Measurements from ENCODE around the gene USP20. TPM values are rescaled to one million over a fixed set of nuclear protein-coding genes. Genes with fewer than 3 reads are reported as not detected.
A peak's percentile ranks its signal among the peaks of the same experiment; 100 is the strongest.

Gene USP20
- total RNA-seq, 1 donor from 2014 or later = 15.7 TPM

DNA sequence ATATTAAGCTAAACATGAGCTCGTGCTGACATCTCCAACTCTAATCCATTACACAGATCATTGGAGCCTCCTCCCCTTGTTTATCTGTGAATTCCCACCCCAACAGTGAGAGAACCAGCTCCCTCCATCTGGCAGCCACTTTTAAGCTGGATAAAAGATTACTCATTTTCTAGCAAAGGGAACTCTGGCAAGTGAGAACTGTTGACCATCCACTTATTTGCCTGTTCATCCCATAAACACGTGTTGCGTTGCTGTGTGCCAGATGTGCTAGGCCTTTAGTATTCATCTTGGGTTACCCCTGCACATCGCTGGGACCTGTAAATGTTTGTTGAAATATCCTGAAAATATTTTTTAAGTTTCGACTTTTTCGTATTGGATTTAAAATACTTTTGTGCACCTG is 8.9 kb upstream of the USP20 start:
- H3K27me3 ChIP-seq (ENCODE audit: control insufficient read depth, insufficient read depth, low read length) = no peaks in the 10 kb centered on the region
- H3K36me3 ChIP-seq (ENCODE audit: control insufficient read depth, insufficient read depth, low read length) = peaks cover 3% of the 10 kb centered on the region
- no peak overlapping the region for H3K4me3 ChIP-seq (ENCODE audit: low read depth, low read length)
- no peak for DNase-seq (ENCODE audit: low read depth)
- TF ChIP-seq, protein P1, sequence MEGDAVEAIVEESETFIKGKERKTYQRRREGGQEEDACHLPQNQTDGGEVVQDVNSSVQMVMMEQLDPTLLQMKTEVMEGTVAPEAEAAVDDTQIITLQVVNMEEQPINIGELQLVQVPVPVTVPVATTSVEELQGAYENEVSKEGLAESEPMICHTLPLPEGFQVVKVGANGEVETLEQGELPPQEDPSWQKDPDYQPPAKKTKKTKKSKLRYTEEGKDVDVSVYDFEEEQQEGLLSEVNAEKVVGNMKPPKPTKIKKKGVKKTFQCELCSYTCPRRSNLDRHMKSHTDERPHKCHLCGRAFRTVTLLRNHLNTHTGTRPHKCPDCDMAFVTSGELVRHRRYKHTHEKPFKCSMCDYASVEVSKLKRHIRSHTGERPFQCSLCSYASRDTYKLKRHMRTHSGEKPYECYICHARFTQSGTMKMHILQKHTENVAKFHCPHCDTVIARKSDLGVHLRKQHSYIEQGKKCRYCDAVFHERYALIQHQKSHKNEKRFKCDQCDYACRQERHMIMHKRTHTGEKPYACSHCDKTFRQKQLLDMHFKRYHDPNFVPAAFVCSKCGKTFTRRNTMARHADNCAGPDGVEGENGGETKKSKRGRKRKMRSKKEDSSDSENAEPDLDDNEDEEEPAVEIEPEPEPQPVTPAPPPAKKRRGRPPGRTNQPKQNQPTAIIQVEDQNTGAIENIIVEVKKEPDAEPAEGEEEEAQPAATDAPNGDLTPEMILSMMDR (IDR thresholded peaks at IDR 0.05; ENCODE audit: insufficient read depth, low read length, poor library complexity, severe bottlenecking) = no peak

DNA sequence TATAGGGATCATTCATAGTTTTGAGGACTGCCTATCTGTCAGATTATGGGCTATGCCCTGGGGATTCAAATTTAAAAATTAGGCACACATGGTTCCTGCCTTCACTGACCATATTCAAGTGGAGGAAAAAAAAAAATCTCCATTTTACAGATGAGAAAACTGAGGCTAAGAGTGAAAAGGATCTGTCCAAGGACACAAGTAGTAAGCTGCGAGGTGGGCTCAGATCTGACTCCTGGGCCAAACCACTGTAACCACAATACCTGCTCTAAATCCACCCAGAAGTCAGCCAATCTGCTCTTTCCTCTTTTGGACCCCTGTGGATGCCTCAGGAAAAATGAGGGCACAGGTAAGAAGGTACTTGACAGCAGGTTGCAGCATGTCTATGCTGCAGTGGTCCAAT is 8.5 kb upstream of the USP20 start:
- no peak for DNase-seq (ENCODE audit: low read depth)
- H3K36me3 ChIP-seq (ENCODE audit: control insufficient read depth, insufficient read depth, low read length) = peaks cover 3% of the 10 kb centered on the region
- TF ChIP-seq, protein P1 (IDR thresholded peaks at IDR 0.05; ENCODE audit: insufficient read depth, low read length, poor library complexity, severe bottlenecking) = no peak
- H3K27me3 ChIP-seq (ENCODE audit: control insufficient read depth, insufficient read depth, low read length) = no peaks in the 10 kb centered on the region
- no peak overlapping the region for H3K4me3 ChIP-seq (ENCODE audit: low read depth, low read length)

GRCh38 chr9:129828051-129828450 is 7.2 kb upstream of the USP20 start:
- Histone ChIP-seq H3K4me3 (ENCODE audit: low read depth, low read length) (no peak overlapping the region), H3K27me3 (ENCODE audit: control insufficient read depth, insufficient read depth, low read length) (no peaks in the 10 kb centered on the region), H3K36me3 (ENCODE audit: control insufficient read depth, insufficient read depth, low read length) (no peaks in the 10 kb centered on the region)
- TF ChIP-seq, protein P1 (IDR thresholded peaks at IDR 0.05; ENCODE audit: insufficient read depth, low read length, poor library complexity, severe bottlenecking) = no peak
- no peak for DNase-seq (ENCODE audit: low read depth)

GRCh38 chr9:129828969-129829368 is 6.3 kb upstream of the USP20 start:
- Histone ChIP-seq H3K4me3 (ENCODE audit: low read depth, low read length) (no peak overlapping the region), H3K36me3 (ENCODE audit: control insufficient read depth, insufficient read depth, low read length) (no peaks in the 10 kb centered on the region), H3K27me3 (ENCODE audit: control insufficient read depth, insufficient read depth, low read length) (no peaks in the 10 kb centered on the region)
- DNase-seq (ENCODE audit: low read depth) = no peak
- TF ChIP-seq, protein P1 (IDR thresholded peaks at IDR 0.05; ENCODE audit: insufficient read depth, low read length, poor library complexity, severe bottlenecking) = no peak

GRCh38 chr9:129832982-129833381 is 2.3 kb upstream of the USP20 start:
- no peak for DNase-seq (ENCODE audit: low read depth)
- no peaks in the 10 kb centered on the region for H3K36me3 ChIP-seq (ENCODE audit: control insufficient read depth, insufficient read depth, low read length)
- TF ChIP-seq, protein P1 (IDR thresholded peaks at IDR 0.05; ENCODE audit: insufficient read depth, low read length, poor library complexity, severe bottlenecking) = no peak
- H3K27me3 ChIP-seq (ENCODE audit: control insufficient read depth, insufficient read depth, low read length) = no peaks in the 10 kb centered on the region
- H3K4me3 ChIP-seq (ENCODE audit: low read depth, low read length) = no peak overlapping the region

- H3K36me3 ChIP-seq (ENCODE audit: control insufficient read depth, insufficient read depth, low read length) = no peaks in the 10 kb centered on the region
- TF ChIP-seq, protein P1 (IDR thresholded peaks at IDR 0.05; ENCODE audit: insufficient read depth, low read length, poor library complexity, severe bottlenecking) = no peak
- H3K27me3 ChIP-seq (ENCODE audit: control insufficient read depth, insufficient read depth, low read length) = no peaks in the 10 kb centered on the region
- H3K4me3 ChIP-seq (ENCODE audit: low read depth, low read length) = peak overlapping the region; percentile 76
- DNase-seq (ENCODE audit: low read depth) = no peak
Observed at GRCh38 chr9:129834489-129835127, 650 bp upstream of the USP20 start.

All from kidney epithelial cell (primary cell).